HEK293T (cell line): Measurements from ENCODE around the gene THAP7.

ENCODE experiments used
- CTCF ChIA-PET: fragments of 350-600 bp; formaldehyde crosslinking; extraction: SDS; loops from one replicate; lab custom pipeline; 2021; ENCODE audit warnings: antibody characterized with exemption, inconsistent platforms; lab: Yijun Ruan, JAX
- POLR2A ChIA-PET: fragments of 350-600 bp; formaldehyde crosslinking; extraction: SDS; loops from one replicate; lab custom pipeline; 2020; ENCODE audit warnings: antibody characterized with exemption, inconsistent platforms; lab: Yijun Ruan, JAX
- DNase-seq: peaks from one replicate; pipeline ENCODE4 v3.0.0; 2012; ENCODE audit warnings: mixed read lengths; ENCODE audit errors: extremely low spot score
- ARNT ChIP-seq: fragments of 450-650 bp; IDR thresholded peaks from 2 replicates; pipeline ENCODE4 v1.6.1; 2017; ENCODE audit warnings: mild to moderate bottlenecking
- BHLHE40 ChIP-seq: fragments of 450-650 bp; IDR thresholded peaks from 2 replicates; pipeline ENCODE4 v1.6.1; 2016; ENCODE audit warnings: mild to moderate bottlenecking, moderate library complexity, borderline replicate concordance
- CTBP1 ChIP-seq: fragments of 450-650 bp; IDR thresholded peaks from 2 replicates; pipeline ENCODE4 v1.6.1; 2016; ENCODE audit warnings: borderline replicate concordance
- ELF4 ChIP-seq: fragments of 450-650 bp; IDR thresholded peaks from 2 replicates; pipeline ENCODE4 v1.6.1; 2017; ENCODE audit warnings: antibody characterized with exemption
- FOXA1 ChIP-seq: fragments of 450-650 bp; IDR thresholded peaks from 2 replicates; pipeline ENCODE4 v1.6.1; 2016; ENCODE audit warnings: mild to moderate bottlenecking
- FOXK2 ChIP-seq: fragments of 450-650 bp; IDR thresholded peaks from 2 replicates; pipeline ENCODE4 v1.6.1; 2016; ENCODE audit warnings: mild to moderate bottlenecking
- FOXM1 ChIP-seq: fragments of 450-650 bp; IDR thresholded peaks from 2 replicates; pipeline ENCODE4 v1.6.1; 2017; ENCODE audit warnings: mild to moderate bottlenecking, borderline replicate concordance
- HDGF ChIP-seq: fragments of 450-650 bp; IDR thresholded peaks from 2 replicates; pipeline ENCODE4 v1.6.1; 2017; ENCODE audit warnings: antibody characterized with exemption, borderline replicate concordance
- L3MBTL2 ChIP-seq: fragments of 450-650 bp; conservative IDR thresholded peaks from 2 replicates; pipeline ENCODE4 v1.6.1; 2016; ENCODE audit warnings: mild to moderate bottlenecking
- LEF1 ChIP-seq: fragments of 450-650 bp; IDR thresholded peaks from 2 replicates; pipeline ENCODE4 v1.6.1; 2017; ENCODE audit warnings: mild to moderate bottlenecking, borderline replicate concordance
- NFRKB ChIP-seq: fragments of 450-650 bp; IDR thresholded peaks from 2 replicates; pipeline ENCODE4 v1.6.1; 2016; ENCODE audit warnings: mild to moderate bottlenecking, moderate library complexity
- SP1 ChIP-seq: fragments of 450-650 bp; IDR thresholded peaks from 2 replicates; pipeline ENCODE4 v1.6.1; 2017
- SUZ12 ChIP-seq: fragments of 450-650 bp; IDR thresholded peaks from 2 replicates; pipeline ENCODE4 v1.6.1; 2016; ENCODE audit warnings: mild to moderate bottlenecking
- TARDBP ChIP-seq: fragments of 450-650 bp; IDR thresholded peaks from 2 replicates; pipeline ENCODE4 v1.6.1; 2016
- ZNF384 ChIP-seq: fragments of 450-650 bp; IDR thresholded peaks from 2 replicates; pipeline ENCODE4 v1.6.1; 2016
- TF ChIP-seq, protein P1 (sequence below): fragments of 450-650 bp; IDR thresholded peaks from 2 replicates; pipeline ENCODE4 v1.6.1; 2016

The THAP7 gene

DNA sequence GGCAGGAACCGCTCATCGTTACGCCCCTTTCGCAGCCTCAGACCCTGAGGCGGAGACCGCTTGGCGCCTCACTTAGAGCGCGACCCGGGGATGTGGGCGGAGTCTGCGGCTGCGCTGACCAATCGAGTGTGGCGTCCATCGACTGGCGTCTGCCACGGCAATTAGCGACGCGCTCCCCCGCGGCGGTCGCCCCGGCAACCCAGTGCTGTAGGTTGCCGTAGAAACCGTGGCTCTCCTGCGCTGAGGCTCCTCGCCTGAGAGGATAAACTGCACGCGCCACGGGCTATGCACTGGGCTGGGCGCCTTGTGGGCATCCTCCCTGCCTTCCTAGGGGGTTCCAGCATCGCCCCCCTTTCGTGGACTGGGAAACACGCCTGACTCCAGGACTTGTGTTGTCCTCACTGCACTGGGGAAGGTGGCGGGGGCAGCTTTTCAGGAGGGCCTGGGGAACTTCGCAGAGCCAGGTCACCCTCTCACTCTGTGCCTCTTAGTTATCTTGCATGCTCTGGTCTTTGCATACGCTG, 12.3 kb upstream of the THAP7 start:
- TF ChIP-seq HDGF = peak; percentile 17; the same call in 1 of the 2 replicates
- no peak for TF ChIP-seq LEF1
- TF ChIP-seq ELF4 = no peak
- TF ChIP-seq SP1 = no peak
- no peak for TF ChIP-seq ZNF384
- no peak for TF ChIP-seq BHLHE40
- TF ChIP-seq FOXK2 = no peak
- TF ChIP-seq FOXA1 = no peak
- TF ChIP-seq NFRKB = no peak
- TF ChIP-seq TARDBP = no peak
- TF ChIP-seq ARNT = no peak
- no peak for TF ChIP-seq SUZ12
- TF ChIP-seq, protein P1, sequence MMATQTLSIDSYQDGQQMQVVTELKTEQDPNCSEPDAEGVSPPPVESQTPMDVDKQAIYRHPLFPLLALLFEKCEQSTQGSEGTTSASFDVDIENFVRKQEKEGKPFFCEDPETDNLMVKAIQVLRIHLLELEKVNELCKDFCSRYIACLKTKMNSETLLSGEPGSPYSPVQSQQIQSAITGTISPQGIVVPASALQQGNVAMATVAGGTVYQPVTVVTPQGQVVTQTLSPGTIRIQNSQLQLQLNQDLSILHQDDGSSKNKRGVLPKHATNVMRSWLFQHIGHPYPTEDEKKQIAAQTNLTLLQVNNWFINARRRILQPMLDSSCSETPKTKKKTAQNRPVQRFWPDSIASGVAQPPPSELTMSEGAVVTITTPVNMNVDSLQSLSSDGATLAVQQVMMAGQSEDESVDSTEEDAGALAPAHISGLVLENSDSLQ = peak; percentile 92
- ChIA-PET POLR2A (interaction anchor here (1.5 to 6.6 kb wide), 3 partner anchors 9 to 32 kb away, joined by 4 to 58 read pairs (median 22); partner anchors contain the start of genes LZTR1 and THAP7), CTCF (interaction anchor here (1.2 to 2.2 kb wide), 2 partner anchors 11 to 88 kb away, joined by 4 to 9 read pairs; no protein-coding TSS in a partner anchor)

GRCh38 chr22:21013657-21014201, 11.8 kb upstream of the THAP7 start:
- CTCF ChIA-PET = interaction anchor here (1.2 kb wide), 1 partner anchor 10 kb away, joined by 4 read pairs; no protein-coding TSS in a partner anchor
- POLR2A ChIA-PET = interaction anchor here (0.6 to 6.6 kb wide), 3 partner anchors 12 to 79 kb away, joined by 3 to 58 read pairs (median 22); partner anchors contain the start of genes LZTR1 and THAP7

More for the DNA sequence above, 12.3 kb upstream of the THAP7 start:
- DNase-seq = peak; percentile 99

DNA sequence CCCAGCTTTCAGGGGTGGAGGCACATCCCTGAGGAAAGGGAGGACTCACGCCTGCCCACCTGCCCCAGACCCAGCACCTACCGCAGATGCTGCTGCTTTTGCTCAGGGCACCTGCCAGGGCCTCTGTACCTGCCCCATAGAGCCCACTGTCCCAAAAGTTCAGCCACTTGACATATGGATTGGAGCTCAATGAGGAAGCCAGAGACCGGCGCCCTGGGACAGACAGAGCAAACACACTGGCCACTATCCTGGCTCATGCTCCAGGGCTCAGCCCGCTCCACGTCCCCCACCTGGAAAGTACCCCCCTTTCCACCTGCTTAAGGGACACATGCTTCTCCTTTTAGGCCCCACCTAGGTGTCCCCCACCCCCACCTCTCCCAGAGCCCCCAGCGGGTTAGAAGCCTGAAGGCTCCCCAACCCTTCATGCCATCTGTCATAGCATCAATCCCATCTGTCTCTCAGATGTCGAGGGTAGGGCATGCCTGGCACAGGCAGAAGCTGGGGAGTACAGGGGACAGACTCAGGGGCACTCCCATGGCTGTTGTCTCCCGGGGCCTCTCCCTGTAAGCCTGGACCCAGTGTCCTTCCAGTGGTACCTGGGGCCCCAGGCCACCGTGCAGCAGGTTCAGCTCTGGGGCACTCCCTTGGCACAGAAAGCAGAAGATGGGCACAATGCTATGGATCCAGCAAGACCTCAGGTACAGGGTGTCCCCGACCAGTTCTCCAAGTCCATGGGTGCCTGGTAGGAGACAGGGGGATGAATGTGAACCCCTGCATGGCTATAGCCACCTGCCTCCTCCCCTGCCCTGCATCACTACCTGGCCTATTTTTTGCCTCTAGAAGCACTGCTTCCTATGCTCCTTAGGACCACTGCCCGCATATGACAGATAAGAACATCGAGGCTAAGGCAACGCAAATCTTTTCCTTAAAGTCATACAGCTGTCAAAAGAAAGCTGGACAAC, 10.8 kb upstream of the THAP7 start:
- CTCF ChIA-PET = interaction anchor here (1.2 kb wide), 1 partner anchor 9 kb away, joined by 4 read pairs; no protein-coding TSS in a partner anchor
- no peak for DNase-seq
- POLR2A ChIA-PET = interaction anchor here (0.6 to 6.6 kb wide), 5 partner anchors 11 to 90 kb away, joined by 3 to 58 read pairs (median 4); partner anchors contain the start of genes LZTR1 and THAP7
- no peak for TF ChIP-seq BHLHE40
- no peak for TF ChIP-seq FOXK2
- TF ChIP-seq ELF4 = no peak
- no peak for TF ChIP-seq L3MBTL2
- TF ChIP-seq CTBP1 = no peak
- TF ChIP-seq SP1 = no peak
- TF ChIP-seq LEF1 = no peak
- TF ChIP-seq ARNT = no peak
- TF ChIP-seq FOXM1 = no peak
- no peak for TF ChIP-seq ZNF384
- TF ChIP-seq, protein P1 = no peak
- no peak for TF ChIP-seq FOXA1
- no peak for TF ChIP-seq SUZ12
- TF ChIP-seq TARDBP = no peak
- no peak for TF ChIP-seq NFRKB
- TF ChIP-seq HDGF = no peak

More at GRCh38 chr22:21013657-21014201, 11.8 kb upstream of the THAP7 start:
- no peak for DNase-seq
- no peak for TF ChIP-seq ZNF384
- 0 out of 2 replicates have a peak, but pooled peaks have one; percentile 46 for TF ChIP-seq L3MBTL2

DNA sequence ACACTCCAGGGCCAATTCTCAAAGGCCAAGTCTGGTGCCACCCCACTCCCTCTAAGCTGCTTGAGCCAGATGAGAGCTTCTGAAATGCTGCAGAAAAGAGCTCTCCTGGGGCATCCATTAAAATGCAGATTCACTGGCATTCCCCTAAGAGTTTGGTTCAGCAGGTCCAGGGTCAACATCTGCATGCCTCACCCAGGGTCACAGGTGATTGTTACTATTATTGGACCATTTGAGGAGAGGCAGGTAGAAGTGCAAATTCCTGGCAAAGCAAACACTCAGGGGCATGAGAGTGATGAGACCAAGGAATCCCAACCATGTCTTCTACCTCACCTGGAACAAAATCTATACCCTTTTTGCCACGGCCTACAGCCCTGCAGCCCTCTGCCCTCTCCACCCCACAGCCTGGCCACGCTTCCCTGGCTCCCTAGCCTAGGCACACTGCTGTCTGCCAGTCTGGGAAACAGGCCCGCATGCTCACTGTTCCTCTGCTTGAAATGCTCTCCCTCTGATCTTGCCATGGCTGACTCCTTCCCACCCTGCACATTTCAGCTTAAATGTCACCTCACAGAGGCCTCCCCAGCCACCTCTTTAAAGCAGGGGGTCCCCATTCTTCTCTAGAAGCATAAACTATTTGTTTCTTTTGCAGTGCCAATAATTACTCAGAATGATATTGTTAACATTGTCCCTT, 8.7 kb upstream of the THAP7 start:
- TF ChIP-seq, protein P1 = no peak
- TF ChIP-seq FOXM1 (no peak), ZNF384 (no peak), BHLHE40 (no peak), FOXK2 (no peak), HDGF (no peak), SP1 (no peak), NFRKB (no peak), L3MBTL2 (no peak)
- POLR2A ChIA-PET = interaction anchor here (1.0 to 6.6 kb wide), 3 partner anchors 8 to 28 kb away, joined by 4 to 58 read pairs (median 5); partner anchors contain the start of genes LZTR1 and THAP7
- CTCF ChIA-PET = no interaction called here
- no peak for DNase-seq
